NCI-H345 (cell line): ENCODE measurements around the gene VMP1.

Experiments
- DNase-seq: peaks from one replicate; lab custom pipeline; 2025; lab: John Stamatoyannopoulos, UW

The VMP1 gene

GRCh38 chr17:59711936-59712335 lies 4.5 kb downstream of the VMP1 start:
- no peak for DNase-seq

GRCh38 chr17:59712862-59713261 lies 5.4 kb downstream of the VMP1 start:
- DNase-seq = no peak

DNA sequence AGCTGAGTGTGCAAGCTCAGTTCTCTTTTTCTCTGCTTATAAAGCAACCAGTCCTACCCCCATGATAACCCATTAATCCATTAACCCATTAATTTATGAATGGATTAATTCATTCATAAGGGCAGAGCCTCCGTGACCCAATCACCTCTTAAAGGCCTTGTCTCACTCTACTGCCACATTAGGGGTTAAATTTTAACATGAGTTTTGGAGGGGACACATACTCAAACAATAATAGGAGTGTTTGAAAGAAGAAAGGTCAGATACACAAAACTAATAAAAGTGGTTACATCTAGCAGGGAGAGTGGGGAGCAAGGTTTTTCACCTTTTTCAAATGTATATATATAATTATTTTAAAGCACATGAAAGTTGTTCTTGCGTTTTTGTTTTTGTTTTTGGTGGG lies 6.8 kb downstream of the VMP1 start:
- no peak for DNase-seq

- no peak for DNase-seq
Measured at GRCh38 chr17:59716427-59716826, 9.0 kb downstream of the VMP1 start.

- no peak for DNase-seq
Measured at GRCh38 chr17:59719526-59719925, 12.1 kb downstream of the VMP1 start.

DNA sequence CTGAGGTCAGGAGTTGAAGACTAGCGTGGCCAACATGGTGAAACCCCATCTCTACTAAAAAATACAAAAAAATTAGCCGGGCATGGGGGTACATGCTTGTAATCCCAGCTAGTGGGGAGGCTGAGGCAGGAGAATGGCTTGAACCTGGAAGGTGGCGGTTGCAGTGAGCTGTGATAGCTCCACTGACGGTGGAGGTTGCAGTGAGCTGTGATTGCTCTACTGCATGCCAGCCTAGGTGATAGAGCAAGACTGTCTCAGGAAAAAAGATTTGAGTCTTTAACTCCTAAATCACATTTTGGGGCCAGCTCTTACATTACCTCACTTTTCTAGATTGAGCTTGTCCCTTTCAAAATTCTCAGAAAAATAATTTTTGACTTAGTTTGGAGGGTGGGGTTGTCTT lies 15.2 kb downstream of the VMP1 start:
- DNase-seq = no peak

GRCh38 chr17:59723041-59723440 lies 15.6 kb downstream of the VMP1 start:
- no peak for DNase-seq

DNA sequence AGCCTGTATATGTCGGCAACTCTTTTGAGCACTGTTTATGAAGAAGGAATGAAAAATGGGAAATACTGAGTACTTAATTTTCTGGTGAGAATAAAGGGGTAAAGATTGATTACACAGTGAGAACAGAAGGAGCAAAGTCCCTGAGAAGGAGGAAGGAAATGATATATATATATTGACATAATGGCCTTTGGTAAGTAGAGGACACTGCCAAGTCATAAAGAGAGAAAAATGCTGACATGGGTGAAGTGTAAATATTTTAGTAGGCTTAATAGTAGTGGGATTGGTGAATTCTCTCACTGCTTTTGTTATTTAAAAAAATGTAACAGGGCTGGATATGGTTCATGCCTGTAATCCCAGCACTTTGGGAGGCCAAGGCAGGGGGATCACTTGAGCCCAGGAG lies 16.2 kb downstream of the VMP1 start:
- no peak for DNase-seq

GRCh38 chr17:59725691-59726090 lies 18.2 kb downstream of the VMP1 start:
- no peak for DNase-seq

- no peak for DNase-seq
Measured at GRCh38 chr17:59727817-59728533, 20.5 kb downstream of the VMP1 start.

DNA sequence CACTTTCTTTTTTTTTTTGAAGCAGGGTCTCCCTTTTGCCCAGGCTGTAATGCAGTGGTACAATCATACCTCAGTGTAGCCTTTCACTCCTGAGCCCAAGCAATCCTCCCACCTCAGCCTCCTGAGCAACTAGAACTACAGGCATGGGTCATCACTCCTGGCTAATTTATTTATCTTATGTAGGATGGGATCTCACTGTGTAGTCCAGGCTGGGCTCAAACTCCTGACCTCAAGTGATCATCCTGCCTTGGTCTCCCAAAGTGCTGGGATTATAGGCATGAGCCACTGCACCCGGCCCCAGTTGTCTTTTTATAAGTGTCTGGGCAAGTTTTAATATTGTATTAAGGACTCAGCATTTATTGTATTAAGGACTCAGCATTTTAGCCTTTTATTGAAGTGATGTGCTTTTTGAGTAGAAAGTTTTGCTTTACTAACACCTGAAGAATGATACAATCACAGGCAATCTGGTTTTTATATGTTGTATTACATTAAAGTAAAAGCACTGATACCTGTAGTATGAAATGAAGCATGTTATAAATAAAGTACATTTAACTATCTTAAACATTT lies 22.9 kb downstream of the VMP1 start:
- no peak for DNase-seq

- no peak for DNase-seq
Measured at GRCh38 chr17:59733697-59734096, 26.2 kb downstream of the VMP1 start.

- DNase-seq = no peak
Measured at GRCh38 chr17:59734226-59734625, 26.8 kb downstream of the VMP1 start.

- DNase-seq = no peak
Measured at GRCh38 chr17:59737324-59737723, 29.9 kb downstream of the VMP1 start.

- DNase-seq = no peak
Measured at GRCh38 chr17:59743842-59744241, 36.4 kb downstream of the VMP1 start.

DNA sequence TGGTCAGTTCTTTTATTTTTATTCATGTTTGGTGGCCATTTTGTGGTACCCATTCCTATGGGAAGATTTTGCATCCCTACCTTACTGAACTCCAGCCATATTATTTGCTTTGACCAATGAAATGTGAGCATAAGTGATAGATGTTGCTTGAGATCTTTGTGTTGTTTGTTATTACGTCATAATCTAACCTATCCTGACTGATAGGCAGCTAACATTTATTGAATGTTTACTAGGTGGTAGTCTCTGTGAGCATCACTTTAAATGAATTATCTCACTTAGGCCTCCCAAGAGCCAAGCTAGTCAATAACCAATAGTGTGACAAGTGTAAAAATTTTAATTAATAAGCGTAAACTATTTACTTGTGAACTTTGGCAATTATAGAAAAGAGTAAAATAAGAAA lies 37.6 kb downstream of the VMP1 start:
- no peak for DNase-seq

GRCh38 chr17:59746849-59747445 lies 39.5 kb downstream of the VMP1 start:
- DNase-seq = no peak

- no peak for DNase-seq
Measured at GRCh38 chr17:59748591-59748990, 41.1 kb downstream of the VMP1 start.

GRCh38 chr17:59751955-59752413 lies 44.5 kb downstream of the VMP1 start:
- DNase-seq = no peak

GRCh38 chr17:59752446-59752845 lies 45.0 kb downstream of the VMP1 start:
- DNase-seq = no peak

GRCh38 chr17:59752922-59753321 lies 45.5 kb downstream of the VMP1 start:
- DNase-seq = no peak

DNA sequence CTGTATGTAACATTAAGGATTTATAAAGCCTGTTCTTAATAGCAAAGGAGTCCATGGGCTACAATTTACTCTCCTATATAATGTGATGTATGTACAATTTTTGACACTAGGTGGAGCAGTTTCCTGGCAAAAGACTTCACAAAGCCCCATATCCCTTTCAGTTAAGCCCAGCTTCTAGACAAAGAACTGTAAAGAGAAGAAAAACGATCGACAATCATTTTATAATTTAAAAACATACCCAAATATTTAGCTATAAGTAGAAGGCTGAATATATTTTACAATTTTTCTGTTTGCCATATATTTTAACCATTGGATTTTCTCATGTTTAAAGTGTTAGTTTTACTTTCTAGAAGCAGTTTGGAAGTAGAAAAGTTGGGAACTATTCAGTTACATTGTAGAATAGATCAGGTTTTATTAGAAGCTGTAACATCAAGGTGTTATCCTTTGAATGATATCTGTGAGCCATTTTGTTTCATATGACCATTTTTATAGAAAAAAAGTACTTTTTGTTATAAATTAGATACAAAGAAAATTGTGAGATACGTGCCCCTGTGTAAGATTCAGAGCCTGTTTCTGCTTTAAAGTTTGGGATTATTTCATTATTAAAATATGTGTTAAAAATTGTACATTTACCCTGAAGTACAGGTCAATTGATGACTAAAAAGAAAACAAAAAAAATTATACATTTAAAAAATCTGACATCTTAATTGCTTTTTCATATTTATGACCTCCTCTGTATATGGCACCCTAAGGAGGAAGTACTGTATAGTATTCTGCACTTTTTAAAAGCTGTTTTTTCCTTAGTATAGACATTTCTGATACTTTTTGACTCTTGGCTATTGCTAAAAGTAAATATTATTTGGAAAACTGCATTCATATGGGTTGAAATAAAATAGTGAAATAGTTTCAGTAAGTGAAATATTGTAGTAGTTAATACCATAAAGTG lies 46.3 kb downstream of the VMP1 start:
- DNase-seq = peak; percentile 76
